Measurements from ENCODE around the gene NPM3. TPM values are rescaled to one million over a fixed set of nuclear protein-coding genes. Genes with fewer than 3 reads are reported as not detected.

NPM3 gene
- total and polyA plus RNA-seq, 4 donors, result 3.4 to 24.9 (median 12.4) TPM

GRCh38 chr10:101768791-101769170, 14.5 kb downstream of the NPM3 start (continued):
- TF ChIP-seq ZBTB33 (IDR thresholded peaks at IDR 0.05) (no peak), EGR1 (IDR thresholded peaks at IDR 0.05; ENCODE audit: low read depth in 2 of 2) (no peak), FOXA2 (IDR thresholded peaks at IDR 0.05) (no peak), RXRA (IDR thresholded peaks at IDR 0.05) (no peak), TAF1 (conservative IDR thresholded peaks at IDR 0.05) (no peak)

- no peak for TF ChIP-seq FOXA2 (IDR thresholded peaks at IDR 0.05)
- no peak for TF ChIP-seq FOXA1 (IDR thresholded peaks at IDR 0.05)
- TF ChIP-seq RXRA (IDR thresholded peaks at IDR 0.05), result no peak
- TF ChIP-seq CTCF (IDR thresholded peaks at IDR 0.05; ENCODE audit: low read depth, low read length, missing input control), result no peak
- TF ChIP-seq REST (IDR thresholded peaks at IDR 0.05), result no peak
- no peak for TF ChIP-seq TAF1 (conservative IDR thresholded peaks at IDR 0.05)
- no peak for TF ChIP-seq RAD21 (IDR thresholded peaks at IDR 0.05)
- TF ChIP-seq HNF4A (conservative IDR thresholded peaks at IDR 0.05), result no peak
- TF ChIP-seq MAX (IDR thresholded peaks at IDR 0.05), result no peak
- no peak for TF ChIP-seq EGR1 (IDR thresholded peaks at IDR 0.05; ENCODE audit: low read depth in 2 of 2)
- TF ChIP-seq JUND (IDR thresholded peaks at IDR 0.05), result no peak
- TF ChIP-seq YY1 (IDR thresholded peaks at IDR 0.05), result no peak
- TF ChIP-seq NR2F2 (IDR thresholded peaks at IDR 0.05), result no peak
- no peak for TF ChIP-seq HNF4G (IDR thresholded peaks at IDR 0.05)
- no peak for TF ChIP-seq ATF3 (IDR thresholded peaks at IDR 0.05)
- no peak for TF ChIP-seq SP1 (IDR thresholded peaks at IDR 0.05)
- no peak for TF ChIP-seq ZBTB33 (IDR thresholded peaks at IDR 0.05)
- TF ChIP-seq GABPA (IDR thresholded peaks at IDR 0.05 in 1 of 2, conservative IDR thresholded peaks at IDR 0.05 in 1 of 2), result no peak
- no peak overlapping the region for H3K9ac ChIP-seq (ENCODE audit: low read depth in 1 of 2, low read length in 2 of 2)
- no peaks in the 10 kb centered on the region for H3K36me3 ChIP-seq (ENCODE audit: control insufficient read depth in 4 of 4, insufficient read depth in 3 of 4, low read depth in 1 of 4, low read length in 3 of 4)
- 72% methylated on average over 14 of the region's 14 CpGs for WGBS
- no peak overlapping the region for H3K4me3 ChIP-seq (ENCODE audit: low read depth in 1 of 3, low read length in 3 of 3)
- peaks cover 0 to 11% (median 3%) of the 10 kb centered on the region in 4 donors for H3K27me3 ChIP-seq (ENCODE audit: control insufficient read depth in 4 of 4, insufficient read depth in 4 of 4, low read length in 3 of 4)
- H3K27ac ChIP-seq (ENCODE audit: low read depth in 1 of 2, low read length in 2 of 2), result no peak overlapping the region
- no peaks in the 10 kb centered on the region for H3K4me1 ChIP-seq (ENCODE audit: control insufficient read depth in 4 of 4, insufficient read depth in 4 of 4, low read length in 3 of 4)
- DNase-seq (ENCODE audit: low spot score), result no peak
- H3K9me3 ChIP-seq (ENCODE audit: control insufficient read depth in 4 of 4, low read length in 3 of 4), result no peaks in the 10 kb centered on the region
These were observed 15.1 kb downstream of the NPM3 start for GRCh38 chr10:101767966-101768790.
